Measurements from ENCODE around the gene PTPRM. TPM values are rescaled to one million over a fixed set of nuclear protein-coding genes. Genes with fewer than 3 reads are reported as not detected.

PTPRM gene
- total RNA-seq, 1 experiment from 2014 or later, result 6.2 TPM

- Histone ChIP-seq H4K20me1 (ENCODE audit: control insufficient read depth, insufficient read depth, insufficient read length) (no peaks in the 10 kb centered on the region), H2BK20ac (ENCODE audit: low read depth, low read length, poor library complexity, severe bottlenecking) (no peak overlapping the region), H3K14ac (ENCODE audit: insufficient read depth, low read length) (no peak overlapping the region), H3K79me2 (ENCODE audit: insufficient read depth, low read length) (no peaks in the 10 kb centered on the region), H2AK5ac (ENCODE audit: insufficient read length, low read length) (no peak overlapping the region), H3K4ac (ENCODE audit: low read depth, low read length) (no peak overlapping the region), H2BK15ac (ENCODE audit: low read depth, low read length) (no peak overlapping the region), H3T11ph (ENCODE audit: low read length) (no peak overlapping the region), H3K56ac (ENCODE audit: insufficient read length, low read depth, low read length) (no peak overlapping the region), H3K23ac (ENCODE audit: insufficient read length, low read depth, low read length) (no peak overlapping the region), H2AFZ (ENCODE audit: low read length) (no peak overlapping the region), H4K8ac (replicated peaks; ENCODE audit: insufficient read length, low read depth, low read length) (no peak overlapping the region), H3K27me3 (ENCODE audit: insufficient read depth, low read length) (no peaks in the 10 kb centered on the region), H3K27ac (ENCODE audit: insufficient read length, low read depth, low read length) (no peak overlapping the region), H3K9me3 (ENCODE audit: control insufficient read depth, low read depth, low read length) (no peaks in the 10 kb centered on the region), H3K23me2 (ENCODE audit: insufficient read length, low read depth, low read length, poor library complexity, severe bottlenecking) (no peaks in the 10 kb centered on the region), H3K9ac (ENCODE audit: extremely low read depth, insufficient read length, low read length) (no peak overlapping the region), H4K5ac (ENCODE audit: insufficient read length, low read depth, low read length) (no peak overlapping the region), H2BK120ac (ENCODE audit: low read depth, low read length, poor library complexity, severe bottlenecking) (no peak overlapping the region), H3K4me1 (ENCODE audit: insufficient read depth, low read length) (no peaks in the 10 kb centered on the region; the same call in 1 of the 2 replicates), H2BK5ac (ENCODE audit: insufficient read length, low read length) (no peak overlapping the region), H3K18ac (ENCODE audit: insufficient read length, low read depth, low read length) (no peak overlapping the region), H3K79me1 (ENCODE audit: insufficient read depth, low read depth, low read length, poor library complexity, severe bottlenecking) (no peaks in the 10 kb centered on the region), H4K91ac (ENCODE audit: insufficient read length, low read depth, low read length) (no peak overlapping the region), H2BK12ac (ENCODE audit: insufficient read length, low read depth, low read length) (no peak overlapping the region), H3K4me2 (ENCODE audit: insufficient read depth, insufficient read length, low read length) (no peak overlapping the region)
- Mint-ChIP-seq H3K4me3 (no peak overlapping the region), H3K27me3 (ENCODE audit: low read depth) (no peaks in the 10 kb centered on the region; the same call in 1 of the 2 replicates), H3K4me1 (peaks cover 8 to 10% of the 10 kb centered on the region in 2 experiments; a peak in 3 of 4 replicates), H3K9me3 (peaks cover 0 to 3% of the 10 kb centered on the region in 2 experiments; a peak in 1 of 5 replicates), H3K36me3 (ENCODE audit: insufficient read depth in 1 of 3, low read depth in 3 of 3) (peaks cover 6 to 10% (median 9%) of the 10 kb centered on the region in 3 experiments; a peak in 5 of 7 replicates), H3K27ac (no peak overlapping the region)
- no peak for TF ChIP-seq CTCF (conservative IDR thresholded peaks at IDR 0.05)
- WGBS (ENCODE audit: extremely low coverage, insufficient read length, low lambda C conversion rate), result no CpG with 5 or more reads among the region's 13 CpGs
- no peak for DNase-seq
Measured at GRCh38 chr18:8386669-8387380, 819.7 kb downstream of the PTPRM start.
